ENCODE data around the gene CTCF. TPM values are rescaled to one million over a fixed set of nuclear protein-coding genes. Genes with fewer than 3 reads are reported as not detected.

Gene CTCF
- total and polyA plus RNA-seq, 2 experiments from 2014 or later, result 64.5 to 72.3 TPM

DNA sequence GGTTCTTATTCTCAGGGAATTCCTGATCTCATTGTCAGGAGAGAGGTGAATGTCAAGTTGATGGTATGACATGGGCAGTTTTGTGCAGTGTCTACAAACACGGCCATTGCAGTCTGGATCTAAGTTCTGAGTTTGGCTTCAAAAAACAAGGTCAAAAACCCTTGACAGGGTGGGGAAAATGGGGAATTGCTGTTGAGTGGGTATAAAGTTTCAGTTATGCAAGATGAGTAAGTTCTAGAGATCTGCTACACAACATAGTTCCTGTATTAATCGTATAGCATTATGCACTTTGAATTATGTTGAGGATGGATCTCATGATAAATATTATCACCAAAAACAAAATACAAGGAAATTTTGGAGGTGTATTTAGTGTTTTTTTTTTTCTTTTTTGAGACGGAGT lies 46.0 kb downstream of the CTCF start:
- Mint-ChIP-seq H3K36me3 (ENCODE audit: low read depth) (peaks cover 29% of the 10 kb centered on the region; the same call in 2 of the 3 replicates), H3K9me3 (no peaks in the 10 kb centered on the region), H3K4me1 (peaks cover 2% of the 10 kb centered on the region; the same call in 1 of the 3 replicates), H3K27ac (no peak overlapping the region), H3K4me3 (no peak overlapping the region), H3K27me3 (ENCODE audit: insufficient read depth, low read depth, poor library complexity) (no peaks in the 10 kb centered on the region)
- no peak overlapping the region for H3K4me3 ChIP-seq
- TF ChIP-seq CREB1 (CRISPR knock-in tag; IDR thresholded peaks at IDR 0.05; ENCODE audit: low read depth) (no peak), NANOG (IDR thresholded peaks at IDR 0.05; ENCODE audit: borderline replicate concordance) (no peak), JUNB (IDR thresholded peaks at IDR 0.05; ENCODE audit: unreplicated experiment) (no peak), ZNF114 (CRISPR knock-in tag; IDR thresholded peaks at IDR 0.05) (no peak), EZH2phosphoT487 (IDR thresholded peaks at IDR 0.05; ENCODE audit: unreplicated experiment) (no peak), POLR2AphosphoS5 (IDR thresholded peaks at IDR 0.05; ENCODE audit: low read depth) (no peak), ZNF331 (CRISPR knock-in tag; IDR thresholded peaks at IDR 0.05; ENCODE audit: low read depth) (no peak), EZH2 (IDR thresholded peaks at IDR 0.05; ENCODE audit: low read depth, unreplicated experiment) (no peak)
- TF ChIP-seq, protein P1, sequence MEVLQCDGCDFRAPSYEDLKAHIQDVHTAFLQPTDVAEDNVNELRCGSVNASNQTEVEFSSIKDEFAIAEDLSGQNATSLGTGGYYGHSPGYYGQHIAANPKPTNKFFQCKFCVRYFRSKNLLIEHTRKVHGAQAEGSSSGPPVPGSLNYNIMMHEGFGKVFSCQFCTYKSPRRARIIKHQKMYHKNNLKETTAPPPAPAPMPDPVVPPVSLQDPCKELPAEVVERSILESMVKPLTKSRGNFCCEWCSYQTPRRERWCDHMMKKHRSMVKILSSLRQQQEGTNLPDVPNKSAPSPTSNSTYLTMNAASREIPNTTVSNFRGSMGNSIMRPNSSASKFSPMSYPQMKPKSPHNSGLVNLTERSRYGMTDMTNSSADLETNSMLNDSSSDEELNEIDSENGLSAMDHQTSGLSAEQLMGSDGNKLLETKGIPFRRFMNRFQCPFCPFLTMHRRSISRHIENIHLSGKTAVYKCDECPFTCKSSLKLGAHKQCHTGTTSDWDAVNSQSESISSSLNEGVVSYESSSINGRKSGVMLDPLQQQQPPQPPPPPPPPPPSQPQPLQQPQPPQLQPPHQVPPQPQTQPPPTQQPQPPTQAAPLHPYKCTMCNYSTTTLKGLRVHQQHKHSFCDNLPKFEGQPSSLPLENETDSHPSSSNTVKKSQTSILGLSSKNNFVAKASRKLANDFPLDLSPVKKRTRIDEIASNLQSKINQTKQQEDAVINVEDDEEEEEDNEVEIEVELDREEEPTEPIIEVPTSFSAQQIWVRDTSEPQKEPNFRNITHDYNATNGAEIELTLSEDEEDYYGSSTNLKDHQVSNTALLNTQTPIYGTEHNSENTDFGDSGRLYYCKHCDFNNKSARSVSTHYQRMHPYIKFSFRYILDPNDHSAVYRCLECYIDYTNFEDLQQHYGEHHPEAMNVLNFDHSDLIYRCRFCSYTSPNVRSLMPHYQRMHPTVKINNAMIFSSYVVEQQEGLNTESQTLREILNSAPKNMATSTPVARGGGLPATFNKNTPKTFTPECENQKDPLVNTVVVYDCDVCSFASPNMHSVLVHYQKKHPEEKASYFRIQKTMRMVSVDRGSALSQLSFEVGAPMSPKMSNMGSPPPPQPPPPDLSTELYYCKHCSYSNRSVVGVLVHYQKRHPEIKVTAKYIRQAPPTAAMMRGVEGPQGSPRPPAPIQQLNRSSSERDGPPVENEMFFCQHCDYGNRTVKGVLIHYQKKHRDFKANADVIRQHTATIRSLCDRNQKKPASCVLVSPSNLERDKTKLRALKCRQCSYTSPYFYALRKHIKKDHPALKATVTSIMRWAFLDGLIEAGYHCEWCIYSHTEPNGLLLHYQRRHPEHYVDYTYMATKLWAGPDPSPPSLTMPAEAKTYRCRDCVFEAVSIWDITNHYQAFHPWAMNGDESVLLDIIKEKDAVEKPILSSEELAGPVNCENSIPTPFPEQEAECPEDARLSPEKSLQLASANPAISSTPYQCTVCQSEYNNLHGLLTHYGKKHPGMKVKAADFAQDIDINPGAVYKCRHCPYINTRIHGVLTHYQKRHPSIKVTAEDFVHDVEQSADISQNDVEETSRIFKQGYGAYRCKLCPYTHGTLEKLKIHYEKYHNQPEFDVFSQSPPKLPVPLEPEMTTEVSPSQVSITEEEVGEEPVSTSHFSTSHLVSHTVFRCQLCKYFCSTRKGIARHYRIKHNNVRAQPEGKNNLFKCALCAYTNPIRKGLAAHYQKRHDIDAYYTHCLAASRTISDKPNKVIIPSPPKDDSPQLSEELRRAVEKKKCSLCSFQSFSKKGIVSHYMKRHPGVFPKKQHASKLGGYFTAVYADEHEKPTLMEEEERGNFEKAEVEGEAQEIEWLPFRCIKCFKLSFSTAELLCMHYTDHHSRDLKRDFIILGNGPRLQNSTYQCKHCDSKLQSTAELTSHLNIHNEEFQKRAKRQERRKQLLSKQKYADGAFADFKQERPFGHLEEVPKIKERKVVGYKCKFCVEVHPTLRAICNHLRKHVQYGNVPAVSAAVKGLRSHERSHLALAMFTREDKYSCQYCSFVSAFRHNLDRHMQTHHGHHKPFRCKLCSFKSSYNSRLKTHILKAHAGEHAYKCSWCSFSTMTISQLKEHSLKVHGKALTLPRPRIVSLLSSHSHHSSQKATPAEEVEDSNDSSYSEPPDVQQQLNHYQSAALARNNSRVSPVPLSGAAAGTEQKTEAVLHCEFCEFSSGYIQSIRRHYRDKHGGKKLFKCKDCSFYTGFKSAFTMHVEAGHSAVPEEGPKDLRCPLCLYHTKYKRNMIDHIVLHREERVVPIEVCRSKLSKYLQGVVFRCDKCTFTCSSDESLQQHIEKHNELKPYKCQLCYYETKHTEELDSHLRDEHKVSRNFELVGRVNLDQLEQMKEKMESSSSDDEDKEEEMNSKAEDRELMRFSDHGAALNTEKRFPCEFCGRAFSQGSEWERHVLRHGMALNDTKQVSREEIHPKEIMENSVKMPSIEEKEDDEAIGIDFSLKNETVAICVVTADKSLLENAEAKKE (CRISPR knock-in tag; IDR thresholded peaks at IDR 0.05), result no peak
- TF ChIP-seq, protein P2, sequence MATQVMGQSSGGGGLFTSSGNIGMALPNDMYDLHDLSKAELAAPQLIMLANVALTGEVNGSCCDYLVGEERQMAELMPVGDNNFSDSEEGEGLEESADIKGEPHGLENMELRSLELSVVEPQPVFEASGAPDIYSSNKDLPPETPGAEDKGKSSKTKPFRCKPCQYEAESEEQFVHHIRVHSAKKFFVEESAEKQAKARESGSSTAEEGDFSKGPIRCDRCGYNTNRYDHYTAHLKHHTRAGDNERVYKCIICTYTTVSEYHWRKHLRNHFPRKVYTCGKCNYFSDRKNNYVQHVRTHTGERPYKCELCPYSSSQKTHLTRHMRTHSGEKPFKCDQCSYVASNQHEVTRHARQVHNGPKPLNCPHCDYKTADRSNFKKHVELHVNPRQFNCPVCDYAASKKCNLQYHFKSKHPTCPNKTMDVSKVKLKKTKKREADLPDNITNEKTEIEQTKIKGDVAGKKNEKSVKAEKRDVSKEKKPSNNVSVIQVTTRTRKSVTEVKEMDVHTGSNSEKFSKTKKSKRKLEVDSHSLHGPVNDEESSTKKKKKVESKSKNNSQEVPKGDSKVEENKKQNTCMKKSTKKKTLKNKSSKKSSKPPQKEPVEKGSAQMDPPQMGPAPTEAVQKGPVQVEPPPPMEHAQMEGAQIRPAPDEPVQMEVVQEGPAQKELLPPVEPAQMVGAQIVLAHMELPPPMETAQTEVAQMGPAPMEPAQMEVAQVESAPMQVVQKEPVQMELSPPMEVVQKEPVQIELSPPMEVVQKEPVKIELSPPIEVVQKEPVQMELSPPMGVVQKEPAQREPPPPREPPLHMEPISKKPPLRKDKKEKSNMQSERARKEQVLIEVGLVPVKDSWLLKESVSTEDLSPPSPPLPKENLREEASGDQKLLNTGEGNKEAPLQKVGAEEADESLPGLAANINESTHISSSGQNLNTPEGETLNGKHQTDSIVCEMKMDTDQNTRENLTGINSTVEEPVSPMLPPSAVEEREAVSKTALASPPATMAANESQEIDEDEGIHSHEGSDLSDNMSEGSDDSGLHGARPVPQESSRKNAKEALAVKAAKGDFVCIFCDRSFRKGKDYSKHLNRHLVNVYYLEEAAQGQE (IDR thresholded peaks at IDR 0.05; ENCODE audit: unreplicated experiment), result no peak
- peaks cover 9% of the 10 kb centered on the region; the same call in 1 of the 2 replicates for H3F3A ChIP-seq (replicated peaks; ENCODE audit: low read depth)
- no peak overlapping the region for H3K4me2 ChIP-seq
- H3K79me2 ChIP-seq (replicated peaks; ENCODE audit: insufficient read depth), result peaks cover 57% of the 10 kb centered on the region
- peaks cover 19% of the 10 kb centered on the region for H3K36me3 ChIP-seq (ENCODE audit: insufficient read depth)
- no peak overlapping the region for H3K27ac ChIP-seq (ENCODE audit: low read depth)
- H3K9me2 ChIP-seq (ENCODE audit: insufficient read depth), result no peaks in the 10 kb centered on the region
- DNase-seq (ENCODE audit: low spot score), result no peak
- H3K4me1 ChIP-seq (ENCODE audit: insufficient read depth), result peaks cover 7% of the 10 kb centered on the region; the same call in 1 of the 2 replicates
- no peak for ATAC-seq
- H3K27me3 ChIP-seq (ENCODE audit: insufficient read depth), result no peaks in the 10 kb centered on the region
- no peak overlapping the region for H2AFZ ChIP-seq
- peaks cover 3% of the 10 kb centered on the region; the same call in 1 of the 2 replicates for H4K20me1 ChIP-seq (replicated peaks; ENCODE audit: insufficient read depth)
